Measurements from ENCODE around the gene PIGM.

- peak in 5 of 7 experiments; percentile 27 to 71 (median 56) for TF ChIP-seq CTCF (IDR thresholded peaks at IDR 0.05)
- TF ChIP-seq POLR2A (IDR thresholded peaks at IDR 0.05), result no peak
Measured at GRCh38 chr1:160078512-160079195, 46.9 kb upstream of the PIGM start.
